HG03175 (cell line): Measurements from ENCODE around the gene HSPA1A.
"Not testable (repeated sequence)": the region's sequence is repeated elsewhere in the genome, so short reads cannot be mapped to it uniquely, and the experiment has no call there.

Experiments used
- ATAC-seq: cut with Tn5 transposase; IDR thresholded peaks from one replicate; pipeline ENCODE4 v1.9.1; 2021; ENCODE audit warnings: mild to moderate bottlenecking, moderate library complexity; ENCODE audit not compliant: unreplicated experiment

The HSPA1A gene

GRCh38 chr6:31831350-31832215 lies 16.2 kb downstream of the HSPA1A start:
- ATAC-seq: no peak

GRCh38 chr6:31834367-31835250 lies 19.3 kb downstream of the HSPA1A start:
- no peak for ATAC-seq

GRCh38 chr6:31836047-31836473 lies 20.7 kb downstream of the HSPA1A start:
- no peak for ATAC-seq

- no peak for ATAC-seq
These were observed 21.4 kb downstream of the HSPA1A start for GRCh38 chr6:31836474-31837368.

GRCh38 chr6:31837369-31838113 lies 22.2 kb downstream of the HSPA1A start:
- no peak for ATAC-seq

- not testable (repeated sequence) for ATAC-seq
These were observed 22.8 kb downstream of the HSPA1A start for GRCh38 chr6:31838114-31838553.

- ATAC-seq: no peak
These were observed 23.6 kb downstream of the HSPA1A start for GRCh38 chr6:31838968-31839367.

GRCh38 chr6:31839779-31840126 lies 24.4 kb downstream of the HSPA1A start:
- not testable (repeated sequence) for ATAC-seq

GRCh38 chr6:31842053-31842452 lies 26.7 kb downstream of the HSPA1A start:
- no peak for ATAC-seq

GRCh38 chr6:31844507-31844906 lies 29.2 kb downstream of the HSPA1A start:
- no peak for ATAC-seq

GRCh38 chr6:31847276-31847978 lies 32.1 kb downstream of the HSPA1A start:
- ATAC-seq: no peak

- ATAC-seq: no peak
These were observed 35.6 kb downstream of the HSPA1A start for GRCh38 chr6:31850765-31851484.

- ATAC-seq: no peak
These were observed 36.1 kb downstream of the HSPA1A start for GRCh38 chr6:31851485-31851832.

- not testable (repeated sequence) for ATAC-seq
These were observed 36.8 kb downstream of the HSPA1A start for GRCh38 chr6:31851980-31852718.

- ATAC-seq: not testable (repeated sequence)
These were observed 42.4 kb downstream of the HSPA1A start for GRCh38 chr6:31857774-31858173.

GRCh38 chr6:31858707-31859106 lies 43.4 kb downstream of the HSPA1A start:
- ATAC-seq: no peak

- no peak for ATAC-seq
These were observed 44.6 kb downstream of the HSPA1A start for GRCh38 chr6:31859923-31860322.

GRCh38 chr6:31860349-31860748 lies 45.0 kb downstream of the HSPA1A start:
- ATAC-seq: no peak
